Activated CD4-positive, CD25-positive, alpha-beta regulatory T cell treated with anti-CD3 and anti-CD28 coated beads, Interleukin-2, amount 50 U/mL, for 72 hours (primary cell): ENCODE data around the gene TAF13.
"Not testable (repeated sequence)": the region's sequence is repeated elsewhere in the genome, so short reads cannot be mapped to it uniquely, and the experiment has no call there.

Experiments used
- DNase-seq: peaks from one replicate; pipeline ENCODE4 v3.0.0; 2021

Gene TAF13

DNA sequence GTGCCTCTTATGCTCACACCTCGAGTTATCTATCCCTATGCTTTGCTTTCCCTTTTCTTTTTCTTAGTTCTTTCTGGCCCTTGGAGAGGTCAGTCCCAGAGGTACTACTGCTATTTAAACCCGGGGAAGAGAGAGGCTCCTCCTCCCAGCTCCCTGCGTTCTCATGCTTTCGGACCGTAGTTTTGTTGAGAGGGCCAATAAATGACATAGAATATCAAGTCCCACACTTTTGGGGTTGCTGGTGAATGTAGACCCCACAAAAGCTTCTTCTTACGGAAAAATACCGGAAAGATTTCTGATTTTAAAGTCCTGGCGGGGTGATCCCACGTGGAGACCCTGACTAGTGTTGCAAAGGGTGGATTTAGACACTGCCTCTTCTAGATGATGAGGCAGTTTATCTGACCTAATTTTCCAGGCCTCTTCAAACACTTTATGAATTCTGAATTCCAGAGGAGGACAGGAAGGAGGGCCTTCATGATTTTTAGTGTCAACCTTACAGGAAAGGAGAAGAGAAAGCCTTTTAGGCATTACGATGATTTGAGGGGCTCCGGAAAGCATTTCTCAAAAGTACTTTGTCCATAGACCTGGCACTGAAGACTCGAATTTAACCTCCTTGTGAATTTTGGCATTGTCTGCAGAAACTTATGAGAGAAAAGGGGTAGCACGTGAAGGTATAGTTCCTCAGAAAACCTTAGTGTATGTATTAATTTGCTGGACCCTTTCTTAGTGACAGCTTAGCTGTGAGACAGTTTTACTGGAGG, 15.5 kb upstream of the TAF13 start:
- DNase-seq: no peak

DNA sequence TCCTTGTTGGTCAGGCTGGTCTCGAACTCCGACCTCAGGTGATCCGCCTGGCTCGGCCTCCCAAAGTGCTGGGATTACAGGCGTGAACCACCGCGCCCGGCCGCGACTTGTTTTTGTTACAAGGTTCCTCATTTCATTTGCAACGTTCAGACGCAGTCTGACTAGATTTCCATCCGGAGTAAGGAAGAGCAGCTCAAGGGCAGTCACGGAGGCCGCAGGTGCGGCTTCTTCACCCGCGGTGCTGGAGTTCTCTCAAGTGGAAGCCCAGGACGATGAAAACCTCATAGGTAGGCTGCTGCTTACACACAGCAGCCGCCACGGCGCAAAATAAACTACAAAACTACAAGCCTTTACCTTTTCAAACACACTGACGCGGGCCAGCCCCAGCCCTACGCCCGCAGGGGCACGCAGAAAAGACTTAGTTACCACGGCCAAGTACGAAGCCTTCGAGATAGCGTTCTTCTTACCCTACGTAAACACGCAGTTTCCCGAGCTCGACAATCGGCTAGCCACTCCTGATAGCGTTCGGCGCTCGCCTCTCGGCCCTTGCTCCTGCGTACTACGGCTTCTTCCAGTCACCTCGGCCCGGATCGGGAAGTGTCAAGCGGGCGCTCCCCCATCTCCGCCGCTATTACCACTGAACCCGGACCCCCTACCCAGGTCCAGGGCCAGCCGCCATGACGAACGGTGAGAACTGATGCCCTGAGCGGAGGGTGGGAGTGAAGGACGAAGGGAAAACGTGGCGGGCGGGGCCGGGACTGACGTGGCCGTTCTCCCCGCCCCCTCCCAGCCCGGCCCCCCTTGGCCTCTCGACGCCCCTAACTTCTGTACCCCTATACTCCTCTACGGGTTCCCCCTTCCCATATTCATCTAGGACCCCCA, 14.6 kb upstream of the TAF13 start, which contains the start of gene TMEM167B:
Gene TMEM167B (plus strand): TSS at position 569 of the 882 bp plus-strand sequence. CDS start 109 bp downstream, at position 678.
- peak; percentile 85 for DNase-seq

DNA sequence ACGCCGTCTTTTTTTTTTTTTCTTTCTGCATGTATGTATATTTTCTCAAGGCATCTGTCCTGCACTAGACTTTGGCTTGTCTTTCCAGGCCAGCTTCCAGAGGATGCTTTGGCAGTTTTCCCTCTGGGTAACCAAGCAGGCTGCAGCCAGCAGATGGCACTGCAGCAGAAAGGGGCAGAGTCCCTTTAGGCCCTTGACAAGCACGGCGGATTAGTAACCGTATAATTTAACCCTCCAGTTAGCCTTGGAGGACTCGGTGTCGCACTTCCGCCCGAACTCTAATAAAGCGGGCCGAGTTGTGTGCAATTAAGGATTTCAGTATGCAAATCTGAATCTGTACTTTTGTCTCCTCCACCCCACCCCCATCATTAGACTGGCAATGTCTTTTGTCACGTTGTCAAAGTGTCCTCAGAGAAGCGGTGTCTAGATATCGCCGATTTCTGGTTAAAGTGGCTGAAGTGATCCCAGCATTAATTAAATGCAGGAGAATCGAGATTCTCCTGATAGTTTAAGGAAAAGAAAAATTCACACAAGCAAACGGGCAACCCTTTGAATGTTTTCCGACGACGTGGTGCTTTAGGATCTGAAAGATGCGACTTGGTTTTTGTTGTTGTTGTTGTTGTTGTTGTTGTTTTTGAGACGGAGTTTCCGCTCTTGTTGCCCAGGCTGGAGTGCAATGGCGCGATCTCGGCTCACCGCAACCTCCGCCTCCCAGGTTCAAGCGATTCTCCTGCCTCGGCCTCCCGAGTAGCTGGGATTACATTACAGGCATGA, 13.6 kb upstream of the TAF13 start:
- peak; percentile 33 for DNase-seq

DNA sequence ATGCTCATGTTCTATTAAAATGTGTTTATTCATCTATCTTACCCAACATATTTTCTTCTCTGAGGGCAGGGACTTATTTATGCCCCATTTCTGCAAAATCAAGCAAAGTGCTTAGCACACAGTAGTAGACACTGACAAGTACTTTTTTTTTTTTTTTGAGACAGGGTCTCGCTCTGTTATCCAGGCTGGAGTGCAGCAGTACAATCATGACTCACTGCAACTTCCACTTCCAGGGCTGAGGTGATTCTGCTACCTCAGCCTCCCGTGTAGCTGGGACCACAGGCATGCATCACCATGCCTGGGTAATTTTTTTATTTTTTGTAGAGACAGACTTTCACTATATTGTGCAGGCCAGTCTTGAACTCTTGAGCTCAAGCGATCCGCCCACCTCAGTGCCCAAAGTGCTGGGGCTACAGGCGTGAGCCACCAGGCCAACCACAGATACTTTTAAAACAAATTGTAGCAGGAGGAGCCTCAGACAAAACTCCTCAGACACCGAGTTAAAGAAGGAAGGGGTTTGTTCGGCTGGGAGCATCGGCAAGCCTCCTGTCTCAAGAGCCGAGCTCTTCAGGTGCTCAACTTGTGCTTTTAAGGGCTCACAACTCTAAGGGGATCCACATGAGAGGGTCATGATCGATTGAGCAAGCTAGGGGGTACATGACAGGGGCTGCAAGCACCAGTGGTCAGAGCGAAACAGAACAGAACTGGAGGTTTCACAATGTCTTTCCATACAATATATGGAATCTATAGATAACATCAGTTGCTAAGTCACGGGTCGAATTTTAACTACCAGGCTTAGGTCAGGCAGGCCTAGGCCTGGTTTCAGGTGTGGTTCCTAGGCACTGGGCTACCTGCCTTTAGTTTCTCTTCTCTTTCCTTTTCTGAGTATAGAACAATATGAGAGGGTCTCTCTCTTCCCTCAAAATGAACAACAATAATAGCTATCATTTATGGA, 9.0 kb upstream of the TAF13 start:
- DNase-seq: no peak

DNA sequence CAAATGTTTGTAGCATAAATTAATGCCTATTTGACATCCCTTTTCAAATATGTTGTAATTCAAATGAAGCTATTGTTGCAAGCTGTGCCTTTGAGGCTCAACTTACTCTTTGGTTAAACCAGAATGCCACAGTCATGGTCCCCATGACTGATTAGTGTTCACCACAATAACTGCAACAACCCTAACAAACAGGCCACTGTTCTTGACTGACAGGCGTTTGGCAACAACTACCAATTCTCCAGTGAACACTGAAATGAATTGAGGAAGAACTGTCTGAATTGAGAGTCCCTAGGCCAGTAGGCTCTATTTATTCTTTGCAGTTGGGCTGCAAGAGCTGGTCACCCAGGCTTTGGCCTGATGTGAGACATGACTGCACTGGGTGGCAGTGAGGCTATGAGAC, 8.1 kb upstream of the TAF13 start:
- no peak for DNase-seq

DNA sequence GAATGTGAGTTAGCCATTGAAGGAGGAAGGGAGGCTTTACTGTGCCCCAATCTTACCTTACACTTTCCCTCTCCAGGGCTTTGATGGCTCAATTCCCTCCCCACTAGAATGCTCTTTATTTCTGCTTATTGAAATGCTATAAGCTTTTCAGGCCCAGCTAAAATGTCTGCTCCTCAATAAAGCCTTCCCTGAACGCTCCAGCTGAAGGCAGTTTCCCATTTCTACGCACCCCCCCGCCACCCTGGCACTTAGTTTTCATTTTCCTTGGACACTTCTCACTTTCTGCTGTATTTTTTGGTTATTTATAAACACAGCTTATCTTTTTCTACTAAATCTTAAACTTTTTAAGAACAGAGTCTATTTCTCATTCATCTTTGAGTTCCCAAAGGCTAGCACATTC, 7.7 kb upstream of the TAF13 start:
- no peak for DNase-seq

DNA sequence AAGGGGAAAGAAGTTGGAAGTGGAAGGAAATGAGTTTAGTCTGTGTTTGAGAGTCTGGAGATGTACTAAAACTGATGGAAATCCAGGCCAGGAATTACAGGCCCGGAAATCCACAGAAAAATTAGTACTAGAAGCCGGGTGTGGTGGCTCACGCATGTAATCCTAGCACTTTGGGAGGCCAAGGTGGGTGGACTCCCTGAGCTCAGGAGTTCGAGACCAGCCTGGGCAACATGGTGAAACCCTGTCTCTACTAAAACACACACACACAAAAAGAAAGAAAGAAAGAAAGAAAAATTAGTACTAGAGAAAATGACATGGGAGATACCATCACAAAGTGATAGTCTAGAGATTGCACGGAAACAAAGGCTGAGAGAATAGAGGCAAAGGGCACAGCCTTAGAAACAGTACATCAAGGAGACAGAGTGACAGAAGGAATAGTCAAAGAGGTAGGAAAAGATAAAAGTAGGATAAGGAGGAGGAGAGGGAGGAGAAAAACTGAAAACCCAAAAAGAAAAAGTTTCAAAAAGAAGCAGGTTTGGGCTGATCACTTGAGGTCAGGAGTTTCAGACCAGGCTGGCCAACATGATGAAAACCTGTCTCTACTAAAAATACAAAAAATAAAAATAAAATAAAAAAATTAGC, 4.8 kb upstream of the TAF13 start:
- no peak for DNase-seq

DNA sequence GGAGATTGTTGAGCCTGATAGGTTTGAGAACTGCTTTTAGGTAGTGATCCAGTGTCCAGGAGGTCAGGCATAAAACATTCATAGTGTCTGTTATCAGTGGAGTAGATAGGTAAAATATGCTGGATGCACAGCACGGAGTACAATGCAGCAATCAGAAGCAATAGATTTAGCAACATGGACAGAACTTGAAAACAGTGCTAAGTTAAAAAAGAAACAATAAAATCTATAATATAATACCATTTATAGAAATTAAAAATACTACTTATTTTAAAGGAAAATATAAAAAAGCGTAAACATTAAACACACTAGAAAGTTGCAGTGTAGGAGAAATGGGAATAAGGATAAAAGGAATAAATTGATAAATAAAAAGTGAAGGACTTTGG, 3.4 kb upstream of the TAF13 start:
- no peak for DNase-seq

DNA sequence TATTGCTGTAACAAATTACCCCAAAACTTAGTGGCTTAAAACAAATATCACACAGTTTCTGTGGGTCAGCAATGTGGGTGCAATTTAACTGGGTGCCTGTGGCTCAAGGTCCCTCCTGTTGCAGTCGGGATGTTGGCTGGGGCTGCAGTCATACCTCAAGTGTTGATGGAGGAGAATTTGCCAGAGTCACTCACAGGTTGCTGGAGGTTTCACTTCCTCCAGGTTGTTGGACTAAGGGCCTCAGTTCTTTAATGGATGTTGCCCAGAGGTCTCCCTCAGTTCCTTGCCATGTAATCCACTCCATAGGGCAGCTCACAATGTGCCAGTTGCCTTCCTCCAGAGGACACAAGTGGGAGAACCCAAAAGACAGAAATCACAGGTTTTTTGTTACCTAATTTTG, 2.5 kb upstream of the TAF13 start:
- DNase-seq: no peak

DNA sequence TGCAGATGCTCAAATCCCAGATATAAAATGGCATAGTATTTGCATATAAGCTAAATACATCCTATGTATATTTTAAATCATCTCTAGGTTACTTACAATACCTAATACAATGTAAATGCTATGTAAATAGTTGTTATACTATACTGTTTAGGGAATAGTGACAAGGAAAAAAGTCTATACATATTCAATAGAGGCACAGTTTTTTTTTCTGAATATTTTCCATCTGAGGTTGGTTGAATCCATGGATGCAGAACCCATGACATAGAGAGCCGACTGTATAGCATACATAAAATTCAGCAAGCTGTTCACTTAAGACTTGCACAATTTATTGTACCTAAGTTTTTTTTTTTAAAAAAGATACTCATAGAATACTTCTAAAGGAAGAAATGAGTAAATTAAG, 6.5 kb downstream of the TAF13 start:
- no peak for DNase-seq

DNA sequence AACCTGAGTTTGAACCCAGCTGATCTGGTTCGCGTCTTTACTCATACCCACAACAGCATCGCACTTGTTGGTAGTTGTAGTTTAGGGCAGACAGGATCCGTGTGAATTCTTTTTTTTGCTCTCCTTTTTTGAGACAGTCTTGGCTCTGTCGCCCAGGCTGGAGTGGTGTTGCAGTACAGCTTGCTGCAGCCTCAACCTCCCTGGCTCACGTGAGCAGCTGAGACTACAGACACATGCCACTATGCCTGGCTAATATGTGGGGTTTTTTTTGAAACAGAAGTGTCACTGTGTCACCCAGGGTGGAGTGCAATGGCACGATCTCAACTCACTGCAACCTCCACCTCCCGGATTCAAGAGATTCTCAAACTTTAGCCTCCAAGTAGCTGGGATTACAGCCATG, 7.9 kb downstream of the TAF13 start:
- no peak for DNase-seq

DNA sequence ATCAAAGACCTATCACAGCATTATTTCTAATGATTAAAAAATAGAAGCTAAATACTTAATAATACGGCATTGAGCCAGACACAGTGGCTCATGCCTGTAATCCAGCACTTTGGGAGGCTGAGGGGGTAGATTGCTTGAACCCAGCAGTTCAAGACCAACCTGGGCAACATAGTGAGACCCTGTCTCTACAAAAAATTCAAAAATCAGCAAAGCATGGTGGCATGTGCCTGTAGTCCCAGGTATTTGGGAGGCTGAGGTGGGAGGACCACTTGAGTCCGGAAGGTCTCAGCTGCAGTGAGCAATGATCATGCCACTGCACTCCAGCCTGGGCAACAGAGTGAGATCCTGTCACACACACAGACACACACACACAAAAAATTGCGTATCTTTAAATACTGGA, 10.7 kb downstream of the TAF13 start:
- DNase-seq: no peak

DNA sequence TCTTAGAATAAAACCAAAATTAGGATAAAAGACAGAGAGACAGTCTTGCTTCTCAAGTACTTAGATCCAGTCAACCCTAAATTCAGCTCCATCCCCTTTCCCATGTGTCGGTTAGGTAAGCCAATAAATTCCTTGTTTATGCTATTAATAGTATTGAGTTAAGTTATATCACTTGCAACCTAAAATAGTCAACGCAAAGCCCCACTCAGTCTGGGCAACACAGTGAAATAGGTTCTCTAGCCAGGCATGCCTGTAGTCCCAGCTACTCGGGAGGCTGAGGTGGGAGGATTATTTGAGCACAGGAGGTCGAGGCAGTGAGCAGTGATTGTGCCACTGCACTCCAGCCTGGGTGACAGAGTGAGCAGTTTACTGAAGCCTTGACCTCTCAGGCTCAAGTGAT, 14.6 kb downstream of the TAF13 start:
- DNase-seq: no peak

DNA sequence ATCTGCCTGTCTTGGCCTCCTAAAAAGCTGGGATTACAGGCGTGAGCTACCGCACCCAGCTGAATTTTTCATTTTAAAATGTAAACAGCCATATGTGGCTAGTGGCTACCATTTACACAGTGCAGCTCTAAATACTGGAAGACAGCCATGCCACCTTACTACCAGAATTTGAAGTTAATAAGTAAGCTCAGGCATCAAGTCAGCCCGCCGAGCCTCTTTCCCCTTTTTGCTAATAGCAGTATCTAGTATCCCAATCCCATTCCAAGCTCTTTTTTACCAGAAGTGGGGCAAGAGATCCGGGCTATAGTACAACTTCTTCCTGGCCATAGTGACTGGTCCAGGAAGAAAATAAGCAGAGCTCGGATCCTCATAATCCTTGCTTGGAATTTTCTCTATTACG, 15.1 kb downstream of the TAF13 start:
- DNase-seq: no peak

DNA sequence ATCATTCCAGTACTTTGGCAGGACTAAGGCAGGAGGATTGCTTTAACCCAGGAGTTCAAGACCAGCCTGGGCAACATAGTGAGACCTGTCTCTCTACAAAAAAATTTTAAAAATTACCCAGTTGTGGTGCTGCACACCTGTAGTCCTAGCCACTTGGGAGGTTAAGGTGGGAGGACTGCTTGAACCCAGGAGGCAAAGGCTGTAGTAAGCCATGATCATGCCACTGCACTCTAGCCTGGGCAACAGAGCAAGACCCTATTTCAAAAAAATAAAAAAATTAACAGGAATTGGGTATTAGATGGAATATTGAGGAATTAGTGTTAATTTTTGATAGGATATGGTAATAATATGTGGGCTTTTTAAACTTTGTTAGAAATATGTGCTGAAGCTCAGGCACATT, 16.8 kb downstream of the TAF13 start:
- DNase-seq: no peak

DNA sequence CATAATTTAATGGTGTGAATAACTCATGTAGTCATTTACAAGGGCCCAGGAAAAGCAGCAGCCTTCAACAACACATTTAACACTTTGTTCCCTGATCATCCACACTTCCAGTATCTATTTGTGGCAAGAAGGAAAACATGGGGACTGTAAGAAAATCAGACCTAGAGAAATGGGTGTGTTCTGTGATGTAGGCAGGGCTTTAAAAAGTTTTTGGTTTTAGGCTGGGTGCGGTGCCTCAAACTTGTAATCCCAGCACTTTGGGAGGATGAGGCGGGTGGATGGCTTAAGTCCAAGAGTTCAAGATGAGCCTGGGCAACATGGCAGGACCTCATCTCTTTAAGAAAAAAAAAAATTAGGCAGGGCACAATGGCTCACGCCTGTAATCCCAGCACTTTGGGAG, 19.7 kb downstream of the TAF13 start:
- no peak for DNase-seq

DNA sequence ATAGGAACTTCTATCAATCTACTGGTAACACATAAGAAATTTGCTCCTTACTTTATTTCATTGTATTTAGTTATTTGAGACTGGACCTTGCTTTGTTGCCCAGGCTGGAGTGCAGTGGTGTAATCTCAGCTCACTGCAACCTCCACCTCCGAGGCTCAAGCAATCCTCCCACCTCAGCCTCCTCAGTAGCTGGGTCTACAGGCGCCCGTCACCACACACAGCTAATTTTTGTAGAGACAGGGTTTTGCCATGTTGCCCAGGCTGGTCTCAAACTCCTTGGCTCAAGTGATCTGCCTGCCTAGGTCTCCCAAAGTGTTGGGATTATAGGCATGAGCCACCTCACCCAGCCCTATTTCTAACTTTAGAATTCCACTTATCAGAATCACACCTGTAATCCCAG, 23.7 kb downstream of the TAF13 start:
- not testable (repeated sequence) for DNase-seq

DNA sequence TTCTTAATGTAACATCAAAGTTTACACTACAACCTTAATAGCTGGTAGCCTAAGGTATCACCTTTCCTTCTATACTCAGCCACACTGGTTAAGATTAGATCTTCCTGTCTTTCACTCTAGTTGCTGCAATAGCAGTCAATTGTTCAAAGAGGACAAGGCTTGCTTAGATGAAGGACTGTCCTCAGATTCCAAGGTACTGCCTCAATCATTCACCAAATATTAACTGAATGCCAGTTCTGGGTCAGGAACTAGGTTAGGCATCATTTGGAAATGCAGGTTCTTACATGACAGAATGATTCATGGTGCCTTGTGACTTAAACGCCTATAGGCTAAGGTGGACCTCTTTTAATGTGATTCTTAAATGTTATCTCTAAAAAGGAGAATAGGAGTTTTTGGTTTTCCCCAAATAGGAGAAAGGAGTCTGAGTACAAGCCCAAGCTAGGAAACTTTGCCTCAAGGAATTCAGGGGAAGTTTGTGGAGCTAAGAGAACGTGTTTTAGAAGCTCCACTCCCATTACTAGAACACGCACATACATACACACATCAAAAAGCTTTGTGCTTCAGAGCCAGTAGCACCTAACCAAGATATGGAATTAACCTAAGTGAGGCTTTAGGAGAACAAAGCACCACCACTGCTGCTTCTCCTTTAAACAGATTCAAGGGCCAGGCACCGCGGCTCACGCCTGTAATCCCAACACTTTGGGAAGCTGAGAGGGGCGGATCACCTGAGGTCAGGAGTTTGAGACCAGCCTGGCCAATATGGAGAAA, 25.4 kb downstream of the TAF13 start:
- no peak for DNase-seq

DNA sequence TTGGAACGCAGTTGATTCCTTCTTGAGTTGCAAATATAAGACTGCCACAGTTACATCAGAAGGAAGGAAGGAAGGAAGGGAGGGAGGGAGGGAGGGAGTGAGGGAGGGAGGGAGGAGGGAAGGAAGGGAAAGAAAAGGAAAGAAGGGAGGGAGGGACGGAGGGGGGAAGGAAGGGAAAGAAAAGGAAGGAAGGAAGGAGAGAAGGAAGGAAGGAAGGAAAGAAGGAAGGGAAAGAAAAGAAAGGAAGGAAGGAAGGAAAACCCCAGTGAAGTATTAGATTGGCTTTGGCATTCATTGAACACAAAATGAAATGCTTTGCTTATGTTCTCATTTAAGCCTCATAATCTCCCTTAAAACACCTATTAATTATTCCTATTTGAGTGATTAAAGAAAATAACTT, 27.5 kb downstream of the TAF13 start:
- no peak for DNase-seq

DNA sequence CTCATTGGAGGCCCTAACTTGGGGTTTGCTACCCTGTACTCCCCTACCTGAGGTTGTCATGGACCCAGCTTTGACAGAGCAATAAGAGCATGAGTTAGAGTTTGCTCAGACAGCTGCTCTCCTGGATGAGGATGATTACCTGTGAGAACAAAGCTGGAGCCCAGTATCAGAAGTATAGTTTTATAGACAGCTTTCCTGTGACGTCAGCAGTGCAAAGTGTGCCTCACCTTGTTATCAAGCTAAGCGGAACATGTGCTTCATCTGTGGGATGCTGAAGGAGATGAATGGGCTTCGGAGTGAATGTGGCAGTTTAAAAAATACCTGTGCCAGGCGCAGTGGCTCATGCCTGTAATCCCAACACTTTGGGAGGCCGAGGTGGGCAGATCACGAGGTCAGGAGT, 28.5 kb downstream of the TAF13 start:
- no peak for DNase-seq

DNA sequence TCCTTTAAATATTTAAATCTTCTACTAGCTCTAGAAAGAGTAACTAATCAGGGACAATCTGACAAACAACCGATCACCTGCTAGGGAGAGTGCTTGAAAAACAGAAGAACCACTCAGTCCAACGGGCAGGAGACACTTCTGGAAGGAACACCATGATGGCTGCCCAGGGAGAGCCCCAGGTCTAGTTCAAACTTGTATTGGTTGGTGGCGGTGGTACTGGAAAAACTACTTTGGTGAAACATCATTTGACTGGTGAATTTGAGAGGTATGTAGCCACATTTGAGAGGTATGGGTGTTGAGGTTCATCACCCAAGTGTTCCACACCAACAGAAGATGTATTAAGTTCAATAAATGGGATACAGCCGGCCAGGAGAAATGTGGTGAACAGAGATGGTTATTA, 29.1 kb downstream of the TAF13 start:
- DNase-seq: no peak
